ENCODE measurements around the gene TSPO.

Gene TSPO

GRCh38 chr22:43110927-43111623 lies 40.3 kb upstream of the TSPO start:
- peak overlapping the region; percentile 38 for H3K4me3 ChIP-seq (replicated peaks; ENCODE audit: low read depth, low read length)
- no peak for TF ChIP-seq CTCF (IDR thresholded peaks at IDR 0.05; ENCODE audit: low read depth, low read length, missing control alignments)
- no peak for DNase-seq (ENCODE audit: extremely low read depth, low read depth)

- H3K4me3 ChIP-seq (replicated peaks; ENCODE audit: low read depth, low read length) = no peak overlapping the region
- no peak for TF ChIP-seq CTCF (IDR thresholded peaks at IDR 0.05; ENCODE audit: low read depth, low read length, missing control alignments)
- no peak for DNase-seq (ENCODE audit: extremely low read depth, low read depth)
These were observed 37.7 kb upstream of the TSPO start for GRCh38 chr22:43113526-43114251.

- no peak for TF ChIP-seq CTCF (IDR thresholded peaks at IDR 0.05; ENCODE audit: low read depth, low read length, missing control alignments)
- H3K4me3 ChIP-seq (replicated peaks; ENCODE audit: low read depth, low read length) = no peak overlapping the region
- no peak for DNase-seq (ENCODE audit: extremely low read depth, low read depth)
These were observed 36.4 kb upstream of the TSPO start for GRCh38 chr22:43114958-43115357.

- no peak for DNase-seq (ENCODE audit: extremely low read depth, low read depth)
- no peak overlapping the region for H3K4me3 ChIP-seq (replicated peaks; ENCODE audit: low read depth, low read length)
- TF ChIP-seq CTCF (IDR thresholded peaks at IDR 0.05; ENCODE audit: low read depth, low read length, missing control alignments) = no peak
These were observed 34.4 kb upstream of the TSPO start for GRCh38 chr22:43116932-43117331.

GRCh38 chr22:43118024-43118849 lies 33.1 kb upstream of the TSPO start:
- no peak overlapping the region for H3K4me3 ChIP-seq (replicated peaks; ENCODE audit: low read depth, low read length)
- TF ChIP-seq CTCF (IDR thresholded peaks at IDR 0.05; ENCODE audit: low read depth, low read length, missing control alignments) = no peak
- no peak for DNase-seq (ENCODE audit: extremely low read depth, low read depth)

GRCh38 chr22:43118953-43119458 lies 32.4 kb upstream of the TSPO start:
- DNase-seq (ENCODE audit: extremely low read depth, low read depth) = no peak

More at GRCh38 chr22:43118953-43119458, 32.4 kb upstream of the TSPO start:
- no peak for TF ChIP-seq CTCF (IDR thresholded peaks at IDR 0.05; ENCODE audit: low read depth, low read length, missing control alignments)
- H3K4me3 ChIP-seq (replicated peaks; ENCODE audit: low read depth, low read length) = no peak overlapping the region
